Keratinocyte (primary cell): Measurements from ENCODE around the gene SYNE4. TPM values are rescaled to one million over a fixed set of nuclear protein-coding genes. Genes with fewer than 3 reads are reported as not detected.
"Not testable (repeated sequence)": the region's sequence is repeated elsewhere in the genome, so short reads cannot be mapped to it uniquely, and the experiment has no call there.

Experiments used
- DNase-seq: peaks from one replicate; pipeline ENCODE4 v3.0.0-alpha.2; 2011; ENCODE audit warnings: low read depth, missing footprints, low spot score
- FAIRE-seq: peaks from 2 replicates; lab custom pipeline; 2011; peaks lifted over from hg19 to GRCh38; lab: Jason Lieb, UNC
- H2AFZ ChIP-seq: 2 replicates; pipeline ENCODE4 v1.6.0; 2012; ENCODE audit warnings: low read length, control low read depth, inconsistent platforms; ENCODE audit not compliant: control insufficient read depth
- H3K27ac ChIP-seq: 2 replicates; pipeline ENCODE4 v1.5.1; 2011; ENCODE audit warnings: low read length; ENCODE audit not compliant: control insufficient read depth, insufficient read depth
- H3K27me3 ChIP-seq: 3 replicates; pipeline ENCODE4 v1.6.0; 2011; ENCODE audit warnings: low read length; ENCODE audit not compliant: control insufficient read depth, insufficient read depth; ENCODE audit errors: extremely low read depth
- H3K36me3 ChIP-seq, 2 experiments: 2 replicates in 1 of 2; 3 replicates in 1 of 2; pipeline ENCODE4 v1.5.1; 2011; ENCODE audit warnings: low read length in 2 of 2, mild to moderate bottlenecking in 1 of 2; ENCODE audit not compliant: control insufficient read depth in 2 of 2, insufficient read depth in 2 of 2; ENCODE audit errors: extremely low read depth in 1 of 2
- H3K4me1 ChIP-seq: 3 replicates; pipeline ENCODE4 v1.5.1; 2011; ENCODE audit warnings: low read length; ENCODE audit not compliant: control insufficient read depth, insufficient read depth; ENCODE audit errors: extremely low read depth
- H3K4me2 ChIP-seq: 3 replicates; pipeline ENCODE4 v1.6.0; 2011; ENCODE audit warnings: low read depth, low read length; ENCODE audit not compliant: control insufficient read depth, insufficient read depth; ENCODE audit errors: extremely low read depth
- H3K4me3 ChIP-seq, 3 experiments: fragments of 200-600 bp in 1 of 3; sonication (generic) in 1 of 3; 2 replicates in 2 of 3; 3 replicates in 1 of 3; pipeline ENCODE4 v1.5.1; 2011 to 2016; ENCODE audit warnings: low read length in 3 of 3, mild to moderate bottlenecking in 3 of 3, control low read depth in 2 of 3, inconsistent platforms in 1 of 3, low read depth in 1 of 3, mixed read lengths in 1 of 3, mixed run types in 1 of 3, moderate library complexity in 1 of 3; ENCODE audit not compliant: control insufficient read depth in 2 of 3, insufficient read depth in 2 of 3; ENCODE audit errors: extremely low read depth in 1 of 3
- H3K79me2 ChIP-seq: 2 replicates; pipeline ENCODE4 v1.6.0; 2012; ENCODE audit warnings: low read length; ENCODE audit not compliant: control insufficient read depth, insufficient read depth
- H3K9ac ChIP-seq: 3 replicates; pipeline ENCODE4 v1.6.0; 2011; ENCODE audit warnings: low read length; ENCODE audit not compliant: control insufficient read depth, insufficient read depth; ENCODE audit errors: extremely low read depth
- H3K9me1 ChIP-seq: 3 replicates; pipeline ENCODE4 v1.6.0; 2011; ENCODE audit warnings: low read length; ENCODE audit not compliant: control insufficient read depth, insufficient read depth; ENCODE audit errors: extremely low read depth
- H3K9me3 ChIP-seq: 2 replicates; pipeline ENCODE4 v1.5.1; 2012; ENCODE audit warnings: low read depth, low read length; ENCODE audit not compliant: control insufficient read depth
- H4K20me1 ChIP-seq: 3 replicates; pipeline ENCODE4 v1.6.0; 2011; ENCODE audit warnings: low read length; ENCODE audit not compliant: control insufficient read depth, insufficient read depth; ENCODE audit errors: extremely low read depth
- CTCF ChIP-seq, 3 experiments: IDR thresholded peaks in 1 of 3; conservative IDR thresholded peaks in 1 of 3; optimal IDR thresholded peaks in 1 of 3; 2 replicates in 2 of 3; 3 replicates in 1 of 3; pipeline versions ENCODE3 to v1.5.1; 2011; ENCODE audit warnings: low read length in 3 of 3, mild to moderate bottlenecking in 3 of 3, moderate library complexity in 2 of 3, control low read depth in 1 of 3, inconsistent platforms in 1 of 3; ENCODE audit not compliant: insufficient read depth in 2 of 3; ENCODE audit errors: extremely low read depth in 1 of 3
- EZH2 ChIP-seq: IDR thresholded peaks from one replicate; pipeline ENCODE4 v1.6.1; 2012; ENCODE audit warnings: inconsistent platforms, mild to moderate bottlenecking, low read length, moderate library complexity
- dilution Hi-C: fragments of 300-500 bp; cut with MboI; formaldehyde crosslinking; loops from one replicate; pipeline ENCODE4 v1.7.0; 2020; ENCODE audit warnings: low sequenced_read_pairs; ENCODE audit not compliant: extremely low pct_ligation_motif_present
- polyA plus RNA-seq, 5 experiments: library from polyadenylated mRNA; depleted of rRNA in 3 of 5; stranded (reverse) in 3 of 5; stranded (forward) in 1 of 5; unstranded in 1 of 5; fragments of >200 nt; gene quantifications; 1 replicate in 1 of 5; 2 replicates in 3 of 5; 3 replicates in 1 of 5; pipeline versions ENCODE4 v1.2.1 to v1.2.3, GENCODE V29; 2011 to 2012; ENCODE audit warnings: missing spikeins in 2 of 5, low read depth in 1 of 5, low replicate concordance in 1 of 5

The SYNE4 gene
- polyA plus RNA-seq, 1 donor (not counting 4 experiments of a cell fraction or from before 2014, with no cell fraction given) = 0.28 TPM

- DNase-seq (no peak), FAIRE-seq (no peak)
- Histone ChIP-seq H3K4me1 (peaks cover 5% of the 10 kb centered on the region), H3K9me1 (no peaks in the 10 kb centered on the region), H2AFZ (no peak overlapping the region), H4K20me1 (no peaks in the 10 kb centered on the region), H3K9ac (no peak overlapping the region), H3K4me3 (no peak overlapping the region), H3K27me3 (no peaks in the 10 kb centered on the region), H3K79me2 (no peaks in the 10 kb centered on the region), H3K9me3 (no peaks in the 10 kb centered on the region), H3K4me2 (no peak overlapping the region), H3K27ac (no peak overlapping the region), H3K36me3 (no peaks in the 10 kb centered on the region)
- no peak for TF ChIP-seq CTCF (optimal IDR thresholded peaks at IDR 0.05 in 1 of 3, IDR thresholded peaks at IDR 0.05 in 1 of 3, conservative IDR thresholded peaks at IDR 0.05 in 1 of 3; ENCODE audit: extremely low read depth in 1 of 3, insufficient read depth in 2 of 3, low read length in 3 of 3)
- TF ChIP-seq EZH2 = no peak
- dilution Hi-C loops = no loop called here
Measured at GRCh38 chr19:36043952-36044351, 35.3 kb upstream of the SYNE4 start.

GRCh38 chr19:36041831-36042230 is 33.2 kb upstream of the SYNE4 start:
- FAIRE-seq (no peak), DNase-seq (no peak)
- H3K27ac ChIP-seq = no peak overlapping the region
- TF ChIP-seq CTCF (optimal IDR thresholded peaks at IDR 0.05 in 1 of 3, IDR thresholded peaks at IDR 0.05 in 1 of 3, conservative IDR thresholded peaks at IDR 0.05 in 1 of 3; ENCODE audit: extremely low read depth in 1 of 3, insufficient read depth in 2 of 3, low read length in 3 of 3) = no peak
- TF ChIP-seq EZH2 = no peak
- no peak overlapping the region for H2AFZ ChIP-seq
- no peaks in the 10 kb centered on the region for H3K27me3 ChIP-seq
- H3K9me1 ChIP-seq = no peaks in the 10 kb centered on the region
- no peaks in the 10 kb centered on the region for H3K36me3 ChIP-seq
- no peaks in the 10 kb centered on the region for H3K9me3 ChIP-seq
- H3K9ac ChIP-seq = no peak overlapping the region
- no peak overlapping the region for H3K4me3 ChIP-seq
- dilution Hi-C loops = no loop called here
- H3K4me1 ChIP-seq = peaks cover 5% of the 10 kb centered on the region
- H3K4me2 ChIP-seq = no peak overlapping the region
- no peaks in the 10 kb centered on the region for H4K20me1 ChIP-seq
- H3K79me2 ChIP-seq = no peaks in the 10 kb centered on the region

GRCh38 chr19:36041092-36041491 is 32.5 kb upstream of the SYNE4 start:
- H3K9ac ChIP-seq, H4K20me1 ChIP-seq, FAIRE-seq, H3K4me2 ChIP-seq, H3K9me3 ChIP-seq, H3K27me3 ChIP-seq, H3K4me1 ChIP-seq, H3K9me1 ChIP-seq, DNase-seq, H3K36me3 ChIP-seq, H3K27ac ChIP-seq, H2AFZ ChIP-seq, dilution Hi-C loops, H3K79me2 ChIP-seq, H3K4me3 ChIP-seq: not testable (repeated sequence)
